ENCODE measurements around the gene ECE1. TPM values are rescaled to one million over a fixed set of nuclear protein-coding genes. Genes with fewer than 3 reads are reported as not detected.

ECE1 gene
- total and polyA plus RNA-seq, 2 of the 8 experiments (the other 6 are each of a cell fraction or from before 2014, with no cell fraction given), result 21.4 to 36.8 TPM

GRCh38 chr1:21318057-21318713, 27.9 kb upstream of the ECE1 start:
- Histone ChIP-seq H3K36me3 (ENCODE audit: control insufficient read depth in 2 of 4, insufficient read depth in 4 of 4, low read length in 3 of 4) (no peaks in the 10 kb centered on the region), H3K4me1 (replicated peaks in 1 of 4; ENCODE audit: control insufficient read depth in 3 of 4, insufficient read depth in 4 of 4, low read length in 3 of 4) (peaks cover 27 to 63% (median 35%) of the 10 kb centered on the region in 4 experiments), H2AK5ac (ENCODE audit: low read depth, low read length) (peak overlapping the region; percentile 94; the same call in 1 of the 2 replicates), H4K8ac (ENCODE audit: extremely low read depth, insufficient read depth, low read length) (no peak overlapping the region), H3K18ac (ENCODE audit: extremely low read depth, low read length) (peak overlapping the region; percentile 81), H3K23me2 (ENCODE audit: low read depth, low read length) (no peaks in the 10 kb centered on the region), H3K23ac (ENCODE audit: insufficient read length) (no peak overlapping the region), H3K79me2 (ENCODE audit: control insufficient read depth in 1 of 2, insufficient read depth in 2 of 2, low read length in 2 of 2) (peaks cover 0 to 7% of the 10 kb centered on the region in 2 experiments; a peak in 1 of 4 replicates), H2BK20ac (ENCODE audit: low read length) (peak overlapping the region; percentile 69; the same call in 1 of the 2 replicates), H3K9ac (replicated peaks in 1 of 4; ENCODE audit: extremely low read depth in 1 of 4, low read depth in 3 of 4, low read length in 3 of 4) (peak overlapping the region in 1 of 4 experiments; percentile 31; a peak in 1 of 7 replicates), H3K27me3 (replicated peaks in 1 of 4; ENCODE audit: control insufficient read depth in 3 of 4, extremely low read depth in 1 of 4, insufficient read depth in 3 of 4, low read length in 3 of 4) (no peaks in the 10 kb centered on the region; a peak in 1 of 7 replicates), H4K91ac (replicated peaks; ENCODE audit: insufficient read length, low read length) (no peak overlapping the region), H3K4me2 (ENCODE audit: insufficient read depth in 1 of 2, low read depth in 2 of 2, low read length in 2 of 2) (no peak overlapping the region), H3K27ac (ENCODE audit: low read depth, low read length) (0 out of 2 replicates have a peak overlapping the region, but pooled peaks have one; percentile 22), H3K56ac (replicated peaks; ENCODE audit: insufficient read length, low read depth, low read length) (no peak overlapping the region), H3K79me1 (ENCODE audit: low read depth, low read length) (peaks cover 9% of the 10 kb centered on the region), H3K9me3 (ENCODE audit: insufficient read depth in 2 of 2, low read depth in 1 of 2, low read length in 1 of 2) (no peaks in the 10 kb centered on the region), H4K5ac (ENCODE audit: insufficient read length, low read depth, low read length) (no peak overlapping the region), H2BK120ac (replicated peaks; ENCODE audit: low read depth, low read length) (no peak overlapping the region), H2BK15ac (ENCODE audit: low read length) (no peak overlapping the region; the same call in 1 of the 2 replicates), H2BK5ac (ENCODE audit: low read depth, low read length) (peak overlapping the region; percentile 67), H2BK12ac (ENCODE audit: low read depth, low read length) (peak overlapping the region; percentile 35; the same call in 1 of the 2 replicates), H3K14ac (ENCODE audit: insufficient read length) (no peak overlapping the region), H3K4ac (replicated peaks; ENCODE audit: insufficient read length, low read depth, low read length) (peak overlapping the region; percentile 61), H3K4me3 (ENCODE audit: extremely low read depth in 1 of 4, insufficient read depth in 2 of 4, low read depth in 3 of 4, low read length in 4 of 4) (no peak overlapping the region), H2AFZ (ENCODE audit: low read length) (no peak overlapping the region), H4K20me1 (replicated peaks in 1 of 2; ENCODE audit: control insufficient read depth in 1 of 2, insufficient read depth in 2 of 2, low read length in 2 of 2) (no peaks in the 10 kb centered on the region)
- ChIA-PET CTCF (ENCODE audit: partially characterized antibody) (interaction anchor here (0.8 to 15.0 kb wide), 9 partner anchors 8 to 100 kb away, joined by 3 to 168 read pairs (median 4); no protein-coding TSS in a partner anchor), POLR2A (ENCODE audit: partially characterized antibody) (interaction anchor here (1.3 to 1.9 kb wide), 2 partner anchors 10 to 56 kb away, joined by 4 to 5 read pairs; no protein-coding TSS in a partner anchor)
- no peak for FAIRE-seq
- TF ChIP-seq KDM1A (IDR thresholded peaks at IDR 0.05; ENCODE audit: borderline replicate concordance, low read length), result 0 out of 2 replicates have a peak, but pooled peaks have one; percentile 11
- TF ChIP-seq MAX (IDR thresholded peaks at IDR 0.05), result no peak
- 92% methylated on average over 13 of the region's 13 CpGs; no CpG with 5 or more reads in 1 of the 2 experiments for WGBS, 2 experiments (ENCODE audit: extremely low coverage in 1 of 2, insufficient coverage in 1 of 2, insufficient read length in 1 of 2, insufficient replicate concordance in 2 of 2, low coverage in 1 of 2, low lambda C conversion rate in 2 of 2, missing lambda C conversion rate in 1 of 2)
- no peak for DNase-seq (ENCODE audit: low read depth in 1 of 2, low spot score in 2 of 2)
